ENCODE results near the gene ASTN2.

DNA sequence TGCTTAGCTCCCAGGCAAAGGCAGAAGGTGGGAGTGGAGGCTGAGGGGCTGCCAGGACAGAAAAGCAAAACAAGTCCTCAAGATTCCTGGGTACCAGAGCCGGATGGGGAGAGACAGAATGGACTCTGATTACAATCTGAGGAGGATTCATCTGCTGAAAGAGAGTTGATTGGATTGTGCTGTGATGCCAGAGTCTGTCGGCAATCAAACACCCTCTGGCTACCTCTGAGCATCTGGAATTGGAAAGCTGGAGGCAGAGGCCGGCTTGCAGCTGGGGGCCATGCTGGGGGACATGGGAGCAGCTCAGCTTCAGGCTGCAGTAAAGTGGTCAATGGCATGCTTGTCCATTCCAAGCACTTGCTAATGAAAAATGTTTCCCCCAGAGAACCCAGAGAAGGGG lies 59.3 kb downstream of the ASTN2 start:
- TF ChIP-seq CTCF (IDR thresholded peaks at IDR 0.05) (no peak), POLR2A (IDR thresholded peaks at IDR 0.05) (no peak)

All from lower leg skin (tissue), 3 donors.